Nephron (organoid): ENCODE measurements around the gene APOBEC2.

Experiments used
- H3K27ac Mint-ChIP-seq, 3 experiments: 2 replicates each; pipeline ENCODE4 v1.8.0; 2020; ENCODE audit warnings: mixed read lengths in 3 of 3, mild to moderate bottlenecking in 2 of 3, moderate library complexity in 1 of 3
- H3K27me3 Mint-ChIP-seq: 2 replicates; pipeline ENCODE4 v1.8.0; 2021; ENCODE audit warnings: low read depth, mild to moderate bottlenecking, moderate library complexity, mixed read lengths
- H3K36me3 Mint-ChIP-seq: 2 replicates; pipeline ENCODE4 v1.8.0; 2020; ENCODE audit warnings: low read depth, mixed read lengths
- H3K4me1 Mint-ChIP-seq: 2 replicates; pipeline ENCODE4 v1.8.0; 2020; ENCODE audit warnings: mixed read lengths
- H3K4me3 Mint-ChIP-seq, 3 experiments: 2 replicates each; pipeline ENCODE4 v1.8.0; 2020; ENCODE audit warnings: mild to moderate bottlenecking in 3 of 3, mixed read lengths in 3 of 3, moderate library complexity in 2 of 3
- H3K9me3 Mint-ChIP-seq: 2 replicates; pipeline ENCODE4 v1.8.0; 2020; ENCODE audit warnings: mixed read lengths
- CTCF ChIP-seq, 3 experiments: fragments of 200-600 bp; sonication (generic); IDR thresholded peaks; one replicate each; pipeline ENCODE4 v1.5.0; 2021; ENCODE audit warnings: antibody characterized with exemption in 3 of 3; ENCODE audit not compliant: unreplicated experiment in 3 of 3

APOBEC2 gene

GRCh38 chr6:41058783-41059181 lies 5.8 kb downstream of the APOBEC2 start:
- TF ChIP-seq CTCF (IDR thresholded peaks at IDR 0.05; ENCODE audit: unreplicated experiment in 3 of 3) = no peak
- H3K36me3 Mint-ChIP-seq = peaks cover 5% of the 10 kb centered on the region
- peak overlapping the region in 1 of 3 experiments; percentile 27 for H3K4me3 Mint-ChIP-seq
- no peaks in the 10 kb centered on the region for H3K9me3 Mint-ChIP-seq
- H3K4me1 Mint-ChIP-seq = peaks cover 86% of the 10 kb centered on the region
- peak overlapping the region in 2 of 3 experiments; percentile 49 to 91 for H3K27ac Mint-ChIP-seq
- H3K27me3 Mint-ChIP-seq = peaks cover 4% of the 10 kb centered on the region

GRCh38 chr6:41059556-41059955 lies 6.6 kb downstream of the APOBEC2 start:
- TF ChIP-seq CTCF (IDR thresholded peaks at IDR 0.05; ENCODE audit: unreplicated experiment in 3 of 3) = no peak
- Mint-ChIP-seq H3K36me3 (peaks cover 5% of the 10 kb centered on the region), H3K27me3 (peaks cover 4% of the 10 kb centered on the region), H3K4me3 (peak overlapping the region in 1 of 3 experiments; percentile 27), H3K27ac (no peak overlapping the region), H3K4me1 (peaks cover 87% of the 10 kb centered on the region), H3K9me3 (no peaks in the 10 kb centered on the region)

- peaks cover 12% of the 10 kb centered on the region for H3K36me3 Mint-ChIP-seq
- H3K27me3 Mint-ChIP-seq = peaks cover 4% of the 10 kb centered on the region
- H3K9me3 Mint-ChIP-seq = no peaks in the 10 kb centered on the region
- peaks cover 76% of the 10 kb centered on the region for H3K4me1 Mint-ChIP-seq
- TF ChIP-seq CTCF (IDR thresholded peaks at IDR 0.05; ENCODE audit: unreplicated experiment in 3 of 3) = no peak
- H3K4me3 Mint-ChIP-seq = peak overlapping the region in 1 of 3 experiments; percentile 28
- H3K27ac Mint-ChIP-seq = peak overlapping the region in 1 of 3 experiments; percentile 21
Measured at GRCh38 chr6:41061196-41061726, 8.3 kb downstream of the APOBEC2 start.

GRCh38 chr6:41062056-41062455 lies 9.1 kb downstream of the APOBEC2 start:
- Mint-ChIP-seq H3K9me3 (no peaks in the 10 kb centered on the region), H3K27ac (peak overlapping the region in 1 of 3 experiments; percentile 68), H3K27me3 (no peaks in the 10 kb centered on the region), H3K4me3 (peak overlapping the region in 1 of 3 experiments; percentile 47), H3K4me1 (peaks cover 74% of the 10 kb centered on the region), H3K36me3 (peaks cover 17% of the 10 kb centered on the region)
- no peak for TF ChIP-seq CTCF (IDR thresholded peaks at IDR 0.05; ENCODE audit: unreplicated experiment in 3 of 3)

GRCh38 chr6:41063884-41064285 lies 10.9 kb downstream of the APOBEC2 start:
- H3K9me3 Mint-ChIP-seq = no peaks in the 10 kb centered on the region
- peak overlapping the region in 1 of 3 experiments; percentile 25 for H3K4me3 Mint-ChIP-seq
- peaks cover 58% of the 10 kb centered on the region for H3K4me1 Mint-ChIP-seq
- H3K27me3 Mint-ChIP-seq = no peaks in the 10 kb centered on the region
- TF ChIP-seq CTCF (IDR thresholded peaks at IDR 0.05; ENCODE audit: unreplicated experiment in 3 of 3) = no peak
- peaks cover 25% of the 10 kb centered on the region for H3K36me3 Mint-ChIP-seq
- H3K27ac Mint-ChIP-seq = peak overlapping the region; percentile 60 to 82 (median 67)

- no peaks in the 10 kb centered on the region for H3K27me3 Mint-ChIP-seq
- no peaks in the 10 kb centered on the region for H3K9me3 Mint-ChIP-seq
- peaks cover 49% of the 10 kb centered on the region for H3K4me1 Mint-ChIP-seq
- peak overlapping the region; percentile 50 to 82 (median 67) for H3K27ac Mint-ChIP-seq
- H3K4me3 Mint-ChIP-seq = no peak overlapping the region
- no peak for TF ChIP-seq CTCF (IDR thresholded peaks at IDR 0.05; ENCODE audit: unreplicated experiment in 3 of 3)
- H3K36me3 Mint-ChIP-seq = peaks cover 25% of the 10 kb centered on the region
Measured at GRCh38 chr6:41064841-41065240, 11.8 kb downstream of the APOBEC2 start.
